Natural killer cell (primary cell): Measurements from ENCODE around the gene COPS9. TPM values are rescaled to one million over a fixed set of nuclear protein-coding genes. Genes with fewer than 3 reads are reported as not detected.

Source experiments
- ATAC-seq, 3 donors: fragments of 150-1000 bp in 2 of 3; fragments of 200-7000 bp in 1 of 3; cut with Tn5 transposase; 1 replicate in 1 of 3; 2 replicates in 2 of 3; pipeline ENCODE4 v1.10.0; 2021; ENCODE audit warnings: mild to moderate bottlenecking in 2 of 3, moderate library complexity in 2 of 3
- DNase-seq, 2 donors: peaks; one replicate each; pipeline versions ENCODE4 v3.0.0 to v3.0.0-alpha.2; 2013 to 2021; ENCODE audit warnings: mixed read lengths in 1 of 2
- H3K27ac ChIP-seq: one replicate; pipeline ENCODE4 v1.5.1; 2013; ENCODE audit warnings: mild to moderate bottlenecking, low read length
- H3K27me3 ChIP-seq: one replicate; pipeline ENCODE4 v1.6.1; 2013; ENCODE audit warnings: low read length; ENCODE audit not compliant: control insufficient read depth, insufficient read depth
- H3K36me3 ChIP-seq: one replicate; pipeline ENCODE4 v1.6.1; 2013; ENCODE audit warnings: low read length; ENCODE audit not compliant: control insufficient read depth, insufficient read depth
- H3K4me1 ChIP-seq: one replicate; pipeline ENCODE4 v1.6.1; 2013; ENCODE audit warnings: low read length; ENCODE audit not compliant: control insufficient read depth, insufficient read depth
- H3K4me3 ChIP-seq: one replicate; pipeline ENCODE4 v1.5.1; 2013; ENCODE audit warnings: low read length
- H3K9me3 ChIP-seq: one replicate; pipeline ENCODE4 v1.6.1; 2013; ENCODE audit warnings: low read length; ENCODE audit not compliant: control insufficient read depth, insufficient read depth
- H3K27ac Mint-ChIP-seq, 2 donors: one replicate each; pipeline ENCODE4 v1.8.0; 2022; ENCODE audit warnings: mild to moderate bottlenecking in 2 of 2, mixed read lengths in 2 of 2, moderate library complexity in 1 of 2
- H3K27me3 Mint-ChIP-seq, 2 donors: one replicate each; pipeline ENCODE4 v1.8.0; 2022; ENCODE audit warnings: low read depth in 2 of 2, mixed read lengths in 2 of 2
- H3K36me3 Mint-ChIP-seq: one replicate; pipeline ENCODE4 v1.8.0; 2022; ENCODE audit warnings: mixed read lengths
- H3K4me1 Mint-ChIP-seq, 2 donors: one replicate each; pipeline ENCODE4 v1.8.0; 2022; ENCODE audit warnings: mixed read lengths in 2 of 2
- H3K4me3 Mint-ChIP-seq: one replicate; pipeline ENCODE4 v1.8.0; 2022; ENCODE audit warnings: mild to moderate bottlenecking, moderate library complexity, mixed read lengths
- H3K9me3 Mint-ChIP-seq, 2 donors: one replicate each; pipeline ENCODE4 v1.8.0; 2022; ENCODE audit warnings: mixed read lengths in 2 of 2
- CTCF ChIP-seq: fragments of 200-600 bp; IDR thresholded peaks from one replicate; pipeline ENCODE4 v1.8.0; 2022; ENCODE audit warnings: antibody characterized with exemption
- WGBS: methylation state at CpG from one replicate; pipeline ENCODE4 v1.1.7; 2013; ENCODE audit warnings: missing lambda C conversion rate; ENCODE audit not compliant: insufficient coverage; 5-methylcytosine and 5-hydroxymethylcytosine counted together
- intact Hi-C: fragments of 100-400 bp; cut with micrococcal nuclease; formaldehyde crosslinking; loops from one replicate; pipeline ENCODE4 v1.14.2; 2022
- total RNA-seq, 4 donors: library from RNA; stranded (reverse); fragments of 120-200 nt in 1 of 4; gene quantifications; one replicate each; pipeline versions ENCODE4 v1.2.3 to v1.2.4, GENCODE V29; 2013 to 2022

COPS9 gene
- total RNA-seq, 3 donors from 2014 or later (not counting 1 experiment from before 2014, with no cell fraction given): 51.5 to 76.5 (median 53.5) TPM

GRCh38 chr2:240179941-240180666 is 44.0 kb upstream of the COPS9 start:
- TF ChIP-seq CTCF: no peak
- H3K36me3 ChIP-seq: no peaks in the 10 kb centered on the region
- Mint-ChIP-seq H3K9me3 (no peaks in the 10 kb centered on the region), H3K27me3 (peaks cover 16 to 40% of the 10 kb centered on the region in 2 donors), H3K4me3 (no peak overlapping the region), H3K36me3 (no peaks in the 10 kb centered on the region), H3K4me1 (no peaks in the 10 kb centered on the region), H3K27ac (no peak overlapping the region)
- H3K27ac ChIP-seq: no peak overlapping the region
- no peaks in the 10 kb centered on the region for H3K27me3 ChIP-seq
- ATAC-seq: no peak
- no peak for DNase-seq
- H3K4me3 ChIP-seq: no peak overlapping the region
- intact Hi-C loops: no loop called here
- WGBS: 80% methylated on average over 8 of the region's 8 CpGs
- no peaks in the 10 kb centered on the region for H3K9me3 ChIP-seq
- H3K4me1 ChIP-seq: no peaks in the 10 kb centered on the region

GRCh38 chr2:240179186-240179815 is 43.2 kb upstream of the COPS9 start:
- ATAC-seq (no peak), DNase-seq (no peak)
- H3K27me3 Mint-ChIP-seq: peaks cover 19 to 42% of the 10 kb centered on the region in 2 donors
- H3K9me3 Mint-ChIP-seq: no peaks in the 10 kb centered on the region
- H3K4me1 ChIP-seq: no peaks in the 10 kb centered on the region
- no peaks in the 10 kb centered on the region for H3K27me3 ChIP-seq
- H3K4me3 ChIP-seq: no peak overlapping the region
- no peak overlapping the region for H3K27ac ChIP-seq
- WGBS: 80% methylated on average over 11 of the region's 11 CpGs
- intact Hi-C loops: no loop called here
- no peaks in the 10 kb centered on the region for H3K36me3 Mint-ChIP-seq
- TF ChIP-seq CTCF: no peak
- H3K36me3 ChIP-seq: no peaks in the 10 kb centered on the region
- H3K4me3 Mint-ChIP-seq: no peak overlapping the region
- no peaks in the 10 kb centered on the region for H3K4me1 Mint-ChIP-seq
- H3K27ac Mint-ChIP-seq: no peak overlapping the region
- no peaks in the 10 kb centered on the region for H3K9me3 ChIP-seq

- H3K36me3 Mint-ChIP-seq: no peaks in the 10 kb centered on the region
- DNase-seq: no peak
Measured at GRCh38 chr2:240178564-240178963, 42.5 kb upstream of the COPS9 start.

More at GRCh38 chr2:240178564-240178963, 42.5 kb upstream of the COPS9 start:
- TF ChIP-seq CTCF: no peak
- H3K4me1 Mint-ChIP-seq: no peaks in the 10 kb centered on the region
- H3K27me3 ChIP-seq: no peaks in the 10 kb centered on the region
- no peaks in the 10 kb centered on the region for H3K4me1 ChIP-seq
- no peaks in the 10 kb centered on the region for H3K9me3 ChIP-seq
- H3K27ac Mint-ChIP-seq: no peak overlapping the region
- H3K4me3 ChIP-seq: no peak overlapping the region
- intact Hi-C loops: no loop called here
- H3K27ac ChIP-seq: no peak overlapping the region
- H3K9me3 Mint-ChIP-seq: no peaks in the 10 kb centered on the region
- H3K4me3 Mint-ChIP-seq: no peak overlapping the region
- no peaks in the 10 kb centered on the region for H3K36me3 ChIP-seq
- 71% methylated on average over 3 of the region's 3 CpGs for whole genome bisulfite sequencing
- ATAC-seq: no peak
- peaks cover 23 to 42% of the 10 kb centered on the region in 2 donors for H3K27me3 Mint-ChIP-seq
